GM18526 (cell line): ENCODE results near the gene AKT3.

Source experiments
- POLR2A ChIP-seq: IDR thresholded peaks from 3 replicates; pipeline ENCODE4 v1.6.1; 2011; ENCODE audit not compliant: insufficient read length; ENCODE audit errors: extremely low read depth

The AKT3 gene

GRCh38 chr1:243507672-243508302 is 342.3 kb downstream of the AKT3 start:
- TF ChIP-seq POLR2A, result no peak

GRCh38 chr1:243507001-243507671 is 342.9 kb downstream of the AKT3 start:
- TF ChIP-seq POLR2A, result no peak

GRCh38 chr1:243505986-243506689 is 343.9 kb downstream of the AKT3 start:
- TF ChIP-seq POLR2A, result no peak

GRCh38 chr1:243503155-243503554 is 346.9 kb downstream of the AKT3 start:
- no peak for TF ChIP-seq POLR2A

GRCh38 chr1:243501002-243501401 is 349.0 kb downstream of the AKT3 start:
- TF ChIP-seq POLR2A, result no peak

GRCh38 chr1:243500512-243500911 is 349.5 kb downstream of the AKT3 start:
- no peak for TF ChIP-seq POLR2A

- no peak for TF ChIP-seq POLR2A
Measured at GRCh38 chr1:243499711-243500110, 350.3 kb downstream of the AKT3 start.

- no peak for TF ChIP-seq POLR2A
Measured at GRCh38 chr1:243499248-243499647, 350.8 kb downstream of the AKT3 start.

- no peak for TF ChIP-seq POLR2A
Measured at GRCh38 chr1:243497939-243498681, 351.9 kb downstream of the AKT3 start.

GRCh38 chr1:243496806-243497205 is 353.2 kb downstream of the AKT3 start:
- no peak for TF ChIP-seq POLR2A

- no peak for TF ChIP-seq POLR2A
Measured at GRCh38 chr1:243496187-243496646, 353.8 kb downstream of the AKT3 start.

GRCh38 chr1:243495442-243496186 is 354.4 kb downstream of the AKT3 start:
- no peak for TF ChIP-seq POLR2A

- no peak for TF ChIP-seq POLR2A
Measured at GRCh38 chr1:243494741-243495431, 355.2 kb downstream of the AKT3 start.
